ENCODE measurements around the gene DOLK.

Gene DOLK

DNA sequence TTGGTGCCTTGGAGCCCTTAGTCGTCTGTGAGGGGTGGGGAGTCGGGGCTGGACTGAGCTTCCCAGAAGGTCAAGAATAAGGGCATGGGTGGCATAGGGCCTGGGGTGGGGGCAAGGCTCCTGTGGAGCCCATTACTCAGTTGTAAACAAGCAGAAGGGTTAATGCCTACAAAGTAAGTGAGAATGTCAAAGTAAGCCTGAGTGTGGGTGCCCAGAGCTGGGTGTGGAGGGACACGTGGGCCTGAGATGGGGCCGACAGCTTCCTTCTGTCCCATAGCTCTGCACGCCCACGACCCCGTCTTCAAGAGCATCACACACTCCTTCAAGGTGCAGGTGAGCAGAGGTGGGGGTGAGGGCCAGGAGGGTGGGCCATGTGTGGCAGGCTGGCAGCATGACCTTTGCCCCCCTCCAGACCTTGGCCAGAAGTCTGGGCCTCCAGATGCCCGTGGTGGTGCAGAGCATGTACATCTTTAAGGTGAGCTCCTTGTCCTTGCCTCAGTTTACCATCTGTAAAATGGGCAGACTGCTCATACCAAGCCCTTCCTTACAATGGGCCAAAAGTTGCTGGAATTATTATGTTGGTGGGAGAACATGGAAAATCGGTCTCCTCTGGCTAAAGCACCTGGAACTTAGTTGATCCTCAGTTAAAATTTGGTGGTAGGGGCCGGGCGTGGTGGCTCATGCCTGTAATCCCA, 11.1 kb downstream of the DOLK start:
- ChIA-PET POLR2A (interaction anchor here (1.2 kb wide), 1 partner anchor 12 kb away, joined by 3 read pairs; no protein-coding TSS in a partner anchor), CTCF (no interaction called here)
- no peak for DNase-seq (ENCODE audit: extremely low spot score)
- TF ChIP-seq L3MBTL2 (conservative IDR thresholded peaks at IDR 0.05): no peak
- TF ChIP-seq, protein P1, sequence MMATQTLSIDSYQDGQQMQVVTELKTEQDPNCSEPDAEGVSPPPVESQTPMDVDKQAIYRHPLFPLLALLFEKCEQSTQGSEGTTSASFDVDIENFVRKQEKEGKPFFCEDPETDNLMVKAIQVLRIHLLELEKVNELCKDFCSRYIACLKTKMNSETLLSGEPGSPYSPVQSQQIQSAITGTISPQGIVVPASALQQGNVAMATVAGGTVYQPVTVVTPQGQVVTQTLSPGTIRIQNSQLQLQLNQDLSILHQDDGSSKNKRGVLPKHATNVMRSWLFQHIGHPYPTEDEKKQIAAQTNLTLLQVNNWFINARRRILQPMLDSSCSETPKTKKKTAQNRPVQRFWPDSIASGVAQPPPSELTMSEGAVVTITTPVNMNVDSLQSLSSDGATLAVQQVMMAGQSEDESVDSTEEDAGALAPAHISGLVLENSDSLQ (IDR thresholded peaks at IDR 0.05): no peak

DNA sequence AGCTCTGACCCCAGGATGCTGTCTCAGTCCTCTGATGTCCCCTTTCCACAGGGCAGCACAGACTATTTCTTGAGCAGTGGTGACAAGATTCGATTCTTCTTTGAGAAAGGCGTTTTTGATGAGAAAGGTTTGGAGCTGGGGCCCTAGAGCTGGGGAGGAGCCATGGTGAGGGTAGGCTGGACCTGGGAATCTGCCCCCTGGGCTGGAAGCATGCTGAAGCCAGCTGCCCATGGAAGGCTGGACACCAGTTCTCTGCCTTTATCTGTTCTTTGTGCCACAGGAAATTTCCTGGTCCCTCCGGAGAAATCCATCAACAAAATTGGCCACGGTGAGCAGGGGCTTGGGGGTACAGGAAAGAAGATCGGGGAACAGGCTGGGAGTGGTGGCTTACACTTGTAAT, 13.7 kb downstream of the DOLK start:
- TF ChIP-seq ZNF384 (IDR thresholded peaks at IDR 0.05): no peak
- TF ChIP-seq SUZ12 (IDR thresholded peaks at IDR 0.05): no peak
- TF ChIP-seq ARNT (IDR thresholded peaks at IDR 0.05): no peak
- TF ChIP-seq FOXK2 (IDR thresholded peaks at IDR 0.05): no peak
- no peak for TF ChIP-seq FOXM1 (IDR thresholded peaks at IDR 0.05; ENCODE audit: borderline replicate concordance)
- TF ChIP-seq SP1 (IDR thresholded peaks at IDR 0.05): no peak
- no peak for TF ChIP-seq FOXA1 (IDR thresholded peaks at IDR 0.05)
- TF ChIP-seq ELF4 (IDR thresholded peaks at IDR 0.05): no peak
- TF ChIP-seq CTBP1 (IDR thresholded peaks at IDR 0.05; ENCODE audit: borderline replicate concordance): no peak
- no peak for TF ChIP-seq HDGF (IDR thresholded peaks at IDR 0.05; ENCODE audit: borderline replicate concordance)
- no peak for TF ChIP-seq NFRKB (IDR thresholded peaks at IDR 0.05)
- TF ChIP-seq TARDBP (IDR thresholded peaks at IDR 0.05): no peak
- CTCF ChIA-PET: no interaction called here
- POLR2A ChIA-PET: interaction anchor here (1.5 kb wide), 1 partner anchor 11 kb away, joined by 5 read pairs; no protein-coding TSS in a partner anchor
- DNase-seq (ENCODE audit: extremely low spot score): no peak

DNA sequence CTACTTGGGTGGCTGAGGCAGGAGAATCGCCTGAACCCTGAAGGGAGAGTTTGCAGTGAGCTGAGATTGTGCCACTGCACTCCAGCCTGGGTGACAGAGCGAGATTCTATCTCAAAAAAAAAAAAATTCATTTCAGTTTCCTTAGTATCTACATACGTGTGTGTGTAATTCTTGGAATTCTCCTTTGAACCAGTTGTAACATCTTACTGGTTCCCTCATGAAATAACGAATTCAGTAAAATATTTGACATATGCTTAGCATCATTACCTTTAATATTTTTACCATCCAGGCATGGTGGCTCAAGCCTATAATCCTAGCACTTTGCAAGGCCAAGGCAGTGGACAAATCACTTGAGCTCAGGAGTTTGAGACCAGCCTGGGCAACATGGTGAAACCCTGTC, 17.8 kb downstream of the DOLK start:
- ChIA-PET POLR2A (no interaction called here), CTCF (interaction anchor here (0.5 kb wide), 1 partner anchor 254 kb away, joined by 3 read pairs; no protein-coding TSS in a partner anchor)
- TF ChIP-seq, protein P1 (IDR thresholded peaks at IDR 0.05): no peak
- TF ChIP-seq CTBP1 (IDR thresholded peaks at IDR 0.05; ENCODE audit: borderline replicate concordance): no peak
- TF ChIP-seq SUZ12 (IDR thresholded peaks at IDR 0.05): no peak
- no peak for TF ChIP-seq SP1 (IDR thresholded peaks at IDR 0.05)
- no peak for TF ChIP-seq L3MBTL2 (conservative IDR thresholded peaks at IDR 0.05)
- no peak for TF ChIP-seq TARDBP (IDR thresholded peaks at IDR 0.05)
- TF ChIP-seq FOXM1 (IDR thresholded peaks at IDR 0.05; ENCODE audit: borderline replicate concordance): no peak
- no peak for TF ChIP-seq ARNT (IDR thresholded peaks at IDR 0.05)
- no peak for TF ChIP-seq NFRKB (IDR thresholded peaks at IDR 0.05)
- DNase-seq (ENCODE audit: extremely low spot score): no peak

DNA sequence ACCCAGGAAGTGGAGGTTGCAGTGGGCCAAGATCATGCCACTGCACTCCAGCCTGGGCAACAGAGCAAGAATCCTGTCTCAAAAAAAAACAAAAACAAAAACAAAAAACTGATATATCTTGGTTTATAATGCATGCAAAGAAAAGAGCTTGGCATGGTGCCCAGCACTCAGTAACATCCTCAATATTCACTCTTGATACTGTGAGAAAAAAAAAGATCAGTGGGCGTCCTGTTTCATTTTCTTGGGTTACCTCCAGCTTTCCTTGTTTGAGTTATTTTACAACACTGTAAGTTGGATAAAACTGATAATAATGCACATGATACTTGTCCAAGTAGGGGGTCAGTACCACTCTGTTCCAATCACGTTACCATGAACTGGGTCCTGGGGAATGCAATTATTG, 18.8 kb downstream of the DOLK start:
- no peak for DNase-seq (ENCODE audit: extremely low spot score)
- no peak for TF ChIP-seq ELF4 (IDR thresholded peaks at IDR 0.05)
- no peak for TF ChIP-seq SUZ12 (IDR thresholded peaks at IDR 0.05)
- no peak for TF ChIP-seq BHLHE40 (IDR thresholded peaks at IDR 0.05; ENCODE audit: borderline replicate concordance)
- TF ChIP-seq, protein P1 (IDR thresholded peaks at IDR 0.05): no peak
- no peak for TF ChIP-seq FOXA1 (IDR thresholded peaks at IDR 0.05)
- no peak for TF ChIP-seq TARDBP (IDR thresholded peaks at IDR 0.05)
- no peak for TF ChIP-seq ZNF384 (IDR thresholded peaks at IDR 0.05)
- no peak for TF ChIP-seq SP1 (IDR thresholded peaks at IDR 0.05)
- no peak for TF ChIP-seq NFRKB (IDR thresholded peaks at IDR 0.05)
- POLR2A ChIA-PET: no interaction called here
- CTCF ChIA-PET: interaction anchor here (0.7 to 1.7 kb wide), 4 partner anchors 38 to 66 kb away, joined by 3 to 6 read pairs (median 4); no protein-coding TSS in a partner anchor

DNA sequence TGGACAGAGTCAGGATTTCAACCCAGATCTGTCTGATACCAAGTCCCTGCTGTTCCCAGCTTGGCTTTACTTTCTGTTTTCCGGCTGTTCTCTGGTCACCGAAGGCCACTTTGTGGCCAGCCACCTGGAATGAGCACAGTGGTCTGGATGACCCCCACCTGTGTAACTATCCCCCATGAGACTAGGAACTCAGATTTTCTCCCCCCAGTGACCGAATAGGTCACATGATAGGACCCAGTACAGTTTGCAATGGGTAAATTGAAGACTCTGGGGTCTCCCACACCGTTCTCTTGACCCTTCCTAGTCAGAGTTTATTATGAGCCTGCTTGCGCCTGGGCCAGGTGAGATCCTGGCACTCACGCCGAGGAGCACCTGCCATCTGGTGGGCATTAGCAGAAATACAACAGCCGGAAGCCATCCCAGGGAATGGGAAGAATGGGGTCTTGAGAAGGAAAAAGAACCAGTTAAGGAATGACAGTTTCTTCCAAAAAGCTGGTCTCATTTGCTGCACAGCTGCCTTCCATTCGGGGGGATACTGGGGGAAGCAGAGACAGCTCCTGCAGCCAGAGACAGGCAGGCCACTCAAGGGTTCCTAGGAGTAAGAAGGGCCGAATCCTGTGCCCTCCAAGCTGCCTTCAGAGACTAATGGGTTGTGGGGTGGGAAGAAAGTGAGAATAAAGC, 19.5 kb downstream of the DOLK start:
- CTCF ChIA-PET: interaction anchor here (0.7 to 1.7 kb wide), 4 partner anchors 37 to 65 kb away, joined by 3 to 6 read pairs (median 4); no protein-coding TSS in a partner anchor
- DNase-seq (ENCODE audit: extremely low spot score): peak; percentile 73
- POLR2A ChIA-PET: interaction anchor here (0.9 kb wide), 1 partner anchor 10 kb away, joined by 3 read pairs; no protein-coding TSS in a partner anchor
- no peak for TF ChIP-seq TARDBP (IDR thresholded peaks at IDR 0.05)
- no peak for TF ChIP-seq HDGF (IDR thresholded peaks at IDR 0.05; ENCODE audit: borderline replicate concordance)
- TF ChIP-seq FOXK2 (IDR thresholded peaks at IDR 0.05): no peak
- TF ChIP-seq FOXM1 (IDR thresholded peaks at IDR 0.05; ENCODE audit: borderline replicate concordance): no peak
- no peak for TF ChIP-seq NFRKB (IDR thresholded peaks at IDR 0.05)
- TF ChIP-seq ELF4 (IDR thresholded peaks at IDR 0.05): no peak
- TF ChIP-seq ARNT (IDR thresholded peaks at IDR 0.05): no peak

DNA sequence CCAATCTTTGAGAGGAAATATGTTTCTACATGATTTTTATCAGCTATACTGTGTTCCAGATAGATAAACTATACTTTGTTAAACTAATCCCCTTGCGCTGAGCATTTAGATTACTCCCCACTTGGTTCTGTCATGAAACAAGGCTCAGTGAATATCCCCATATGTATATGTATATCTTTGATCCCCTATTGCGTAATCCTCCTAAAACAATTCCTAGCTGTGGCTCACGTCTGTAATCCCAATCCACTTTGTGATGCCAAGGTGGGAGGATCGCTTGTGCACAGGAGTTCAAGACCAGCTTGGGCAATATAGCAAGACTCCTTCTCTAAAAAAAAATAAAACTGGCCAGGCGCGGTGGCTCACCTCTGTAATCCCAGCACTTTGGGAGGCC, 23.9 kb downstream of the DOLK start:
- TF ChIP-seq, protein P1 (IDR thresholded peaks at IDR 0.05): no peak
- TF ChIP-seq CTBP1 (IDR thresholded peaks at IDR 0.05; ENCODE audit: borderline replicate concordance) (no peak), SUZ12 (IDR thresholded peaks at IDR 0.05) (no peak), HDGF (IDR thresholded peaks at IDR 0.05; ENCODE audit: borderline replicate concordance) (no peak), L3MBTL2 (conservative IDR thresholded peaks at IDR 0.05) (no peak), LEF1 (IDR thresholded peaks at IDR 0.05; ENCODE audit: borderline replicate concordance) (no peak), FOXM1 (IDR thresholded peaks at IDR 0.05; ENCODE audit: borderline replicate concordance) (no peak), ZNF384 (IDR thresholded peaks at IDR 0.05) (no peak), NFRKB (IDR thresholded peaks at IDR 0.05) (no peak), FOXK2 (IDR thresholded peaks at IDR 0.05) (no peak), TARDBP (IDR thresholded peaks at IDR 0.05) (no peak), FOXA1 (IDR thresholded peaks at IDR 0.05) (no peak), ARNT (IDR thresholded peaks at IDR 0.05) (no peak), ELF4 (IDR thresholded peaks at IDR 0.05) (no peak), BHLHE40 (IDR thresholded peaks at IDR 0.05; ENCODE audit: borderline replicate concordance) (no peak), SP1 (IDR thresholded peaks at IDR 0.05) (no peak)
- CTCF ChIA-PET: interaction anchor here (1.8 kb wide), 1 partner anchor 61 kb away, joined by 7 read pairs; no protein-coding TSS in a partner anchor
- POLR2A ChIA-PET: no interaction called here
- no peak for DNase-seq (ENCODE audit: extremely low spot score)

All from HEK293T (cell line).